ENCODE results near the gene RHEB.

RHEB gene

DNA sequence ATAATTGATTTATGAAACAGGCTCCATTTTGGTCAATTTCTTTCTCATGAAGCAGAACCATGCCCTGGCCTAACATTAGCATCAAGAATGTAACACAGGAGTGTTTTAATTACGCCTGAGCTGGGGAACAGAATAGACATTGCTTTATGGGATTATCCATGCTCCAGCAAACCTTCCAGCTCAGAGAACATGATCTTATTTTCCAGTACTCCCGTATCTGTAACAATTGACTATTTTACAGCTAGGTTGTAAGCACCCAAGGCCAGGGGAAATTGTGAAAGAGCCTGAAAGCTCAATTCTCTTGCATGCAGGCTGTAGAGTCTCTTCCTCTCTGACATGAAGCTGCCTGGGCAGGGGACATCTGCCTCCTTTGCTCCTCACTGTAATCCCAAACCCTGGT lies 49.0 kb downstream of the RHEB start:
- no peak for DNase-seq (ENCODE audit: low spot score)

DNA sequence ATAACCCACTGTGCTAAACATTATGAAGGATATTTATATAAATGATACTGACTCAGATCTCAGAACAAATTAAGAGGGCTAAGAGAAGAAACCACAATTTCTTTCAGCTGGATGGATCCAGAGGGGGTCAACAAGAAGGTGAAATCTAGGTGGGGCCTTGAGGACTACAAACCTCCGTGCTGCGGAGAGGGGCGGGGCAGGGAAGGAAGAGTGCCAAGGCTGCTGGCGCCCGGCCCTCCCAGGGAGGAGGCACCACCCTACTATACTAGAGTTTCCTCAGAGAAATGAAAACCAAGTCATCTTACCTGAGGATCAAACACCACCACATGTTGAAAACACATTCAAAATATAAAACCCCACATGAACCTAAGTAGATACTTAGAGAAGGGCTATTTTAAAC lies 50.4 kb downstream of the RHEB start:
- no peak for DNase-seq (ENCODE audit: low spot score)

DNA sequence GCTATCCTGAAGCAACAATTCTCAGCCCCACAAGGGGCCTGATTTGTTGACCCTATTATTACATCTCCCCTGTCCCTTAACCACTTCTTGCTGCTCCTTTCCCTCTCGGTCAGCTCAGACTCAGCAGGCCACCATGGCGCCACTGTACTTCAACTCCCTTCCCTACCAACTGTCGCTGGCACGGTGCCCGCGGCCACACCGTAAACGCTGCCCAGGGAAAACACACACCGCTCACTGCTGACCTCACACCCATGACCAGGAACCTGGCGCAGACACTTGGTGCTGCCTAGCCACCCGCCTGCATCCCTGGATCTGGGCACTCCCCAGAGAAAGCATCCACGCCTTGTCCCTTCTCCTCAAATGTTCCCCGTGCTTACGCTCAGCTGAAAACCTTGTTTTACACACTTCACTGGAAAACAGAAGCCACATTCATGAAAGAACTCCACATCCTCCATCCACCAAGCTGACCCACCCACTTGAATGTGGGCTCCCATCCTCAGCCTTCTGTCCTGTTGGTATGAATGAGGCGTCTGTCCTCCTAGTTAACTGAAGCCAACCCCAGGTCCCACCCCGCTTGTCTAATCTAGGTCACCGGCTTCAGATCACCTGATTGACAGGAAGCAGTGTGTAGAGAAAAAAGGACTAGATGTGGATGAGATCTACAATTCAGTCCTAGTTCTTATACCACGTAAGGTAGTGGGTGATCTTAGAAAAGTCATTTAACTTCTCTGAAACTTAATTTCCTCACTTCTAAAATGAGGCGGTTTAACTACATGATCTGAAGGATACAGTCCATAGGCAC lies 51.3 kb downstream of the RHEB start:
- no peak for DNase-seq (ENCODE audit: low spot score)

DNA sequence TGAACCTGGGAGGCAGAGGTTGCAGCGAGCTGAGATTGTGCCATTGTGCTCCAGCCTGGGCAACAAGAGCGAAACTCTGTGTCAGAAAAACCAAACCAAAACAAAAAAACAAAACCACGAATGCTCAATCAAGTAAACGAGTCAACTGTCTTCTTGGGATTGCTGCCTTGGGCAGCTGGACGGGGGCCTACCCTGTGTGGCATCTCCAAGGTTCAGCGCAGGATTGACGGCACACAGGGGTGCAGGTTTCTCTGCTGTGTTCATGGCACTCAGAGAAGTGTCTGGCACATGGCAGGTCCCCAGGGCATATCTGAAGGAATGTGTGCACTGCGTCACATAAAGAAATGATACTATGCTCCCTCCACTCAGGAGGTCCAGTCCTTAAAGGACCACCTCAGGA lies 54.5 kb downstream of the RHEB start:
- no peak for DNase-seq (ENCODE audit: low spot score)

DNA sequence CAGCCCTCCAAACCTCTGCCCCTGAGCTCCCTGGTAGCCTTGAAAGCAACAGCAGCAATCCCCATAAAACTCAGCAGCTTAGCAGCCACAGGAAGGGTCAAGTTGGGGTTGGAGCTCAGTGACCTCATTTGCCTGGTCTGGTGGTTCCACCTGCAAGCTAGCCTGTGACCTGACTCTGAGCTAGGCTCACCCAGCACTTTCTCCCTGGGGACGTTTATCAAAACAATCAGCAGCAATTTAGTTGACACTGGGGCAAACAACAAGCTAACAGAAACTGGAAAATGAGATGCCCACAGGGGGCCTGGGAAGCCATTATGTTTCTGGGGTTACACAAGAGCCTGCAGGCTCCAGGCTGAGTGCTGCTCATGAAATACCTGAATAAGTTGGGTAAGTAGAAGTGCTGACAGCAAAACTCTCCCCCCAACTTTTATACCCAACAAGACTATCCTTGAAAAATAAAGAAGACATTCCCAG lies 57.4 kb downstream of the RHEB start:
- no peak for DNase-seq (ENCODE audit: low spot score)

DNA sequence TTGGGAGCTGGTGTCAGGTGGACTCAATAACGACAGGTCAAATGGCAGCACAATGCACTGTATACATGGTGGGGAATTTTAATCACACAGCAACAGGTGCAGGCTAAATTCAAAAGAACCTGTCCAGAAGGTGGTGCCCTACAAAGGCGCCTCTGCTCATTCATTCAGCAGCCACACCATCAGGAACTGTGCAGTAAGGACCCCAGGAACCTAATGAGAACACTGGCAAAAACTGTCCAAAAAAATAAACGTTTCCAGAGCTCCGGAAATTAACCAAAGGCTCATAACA lies 57.8 kb downstream of the RHEB start:
- no peak for DNase-seq (ENCODE audit: low spot score)

DNA sequence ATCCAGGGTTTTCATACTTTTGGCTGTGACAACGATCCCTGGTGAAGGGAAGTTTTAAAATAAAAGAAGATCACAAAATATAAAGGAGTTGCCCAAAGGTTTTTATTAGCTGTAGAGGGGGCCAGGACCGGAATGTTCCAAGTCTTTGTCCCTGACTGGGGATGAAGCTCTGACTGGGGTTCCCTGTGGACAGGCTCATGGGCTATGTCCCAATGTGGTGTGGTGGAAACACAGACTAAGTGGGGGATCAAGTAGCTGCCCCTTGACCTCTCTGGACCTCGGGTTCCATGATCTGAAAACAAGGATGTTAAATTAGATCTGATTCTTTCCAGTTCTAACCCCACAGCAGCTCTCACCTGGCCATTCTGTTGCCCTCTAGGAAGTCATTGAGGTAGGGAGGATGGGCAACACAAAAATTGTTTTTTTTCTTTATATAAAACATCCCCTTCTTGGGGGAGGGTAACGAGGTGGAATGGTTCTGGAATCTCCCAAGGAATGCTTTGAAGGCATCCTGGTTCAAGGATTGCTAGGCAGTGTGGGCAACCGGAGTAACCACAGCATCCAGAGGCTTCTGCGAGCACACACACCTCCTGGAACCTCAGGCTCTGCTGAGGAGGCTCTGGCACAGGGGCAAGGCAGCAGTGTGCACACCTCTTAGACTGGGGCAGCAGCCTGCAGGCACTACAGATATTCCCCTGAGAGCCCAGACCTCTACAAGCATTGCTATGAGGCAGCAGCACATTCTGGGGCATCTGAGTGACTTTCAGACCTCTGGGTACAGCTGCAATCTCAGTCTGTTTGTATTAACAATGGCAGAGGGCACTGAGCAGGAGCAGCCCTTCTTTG lies 58.4 kb downstream of the RHEB start:
- no peak for DNase-seq (ENCODE audit: low spot score)

DNA sequence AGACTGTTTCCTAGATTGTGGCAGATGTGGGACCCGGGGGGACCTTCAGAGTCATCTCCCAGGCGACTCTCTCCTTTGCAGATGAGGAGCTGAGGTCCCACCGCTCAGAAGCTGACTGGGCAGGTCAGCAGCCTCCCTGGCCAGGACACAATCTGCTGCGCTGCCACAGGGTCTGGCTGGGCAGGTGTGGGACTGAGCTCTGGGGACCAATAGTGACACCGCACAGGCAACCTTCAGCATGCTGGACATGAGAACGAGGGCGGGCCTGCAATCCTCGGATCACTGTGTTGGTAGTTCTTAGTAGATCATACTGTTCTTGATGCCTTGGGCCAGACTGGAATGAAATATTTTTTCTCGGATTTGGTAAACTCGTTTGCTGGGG lies 59.2 kb downstream of the RHEB start:
- DNase-seq (ENCODE audit: low spot score) = no peak

DNA sequence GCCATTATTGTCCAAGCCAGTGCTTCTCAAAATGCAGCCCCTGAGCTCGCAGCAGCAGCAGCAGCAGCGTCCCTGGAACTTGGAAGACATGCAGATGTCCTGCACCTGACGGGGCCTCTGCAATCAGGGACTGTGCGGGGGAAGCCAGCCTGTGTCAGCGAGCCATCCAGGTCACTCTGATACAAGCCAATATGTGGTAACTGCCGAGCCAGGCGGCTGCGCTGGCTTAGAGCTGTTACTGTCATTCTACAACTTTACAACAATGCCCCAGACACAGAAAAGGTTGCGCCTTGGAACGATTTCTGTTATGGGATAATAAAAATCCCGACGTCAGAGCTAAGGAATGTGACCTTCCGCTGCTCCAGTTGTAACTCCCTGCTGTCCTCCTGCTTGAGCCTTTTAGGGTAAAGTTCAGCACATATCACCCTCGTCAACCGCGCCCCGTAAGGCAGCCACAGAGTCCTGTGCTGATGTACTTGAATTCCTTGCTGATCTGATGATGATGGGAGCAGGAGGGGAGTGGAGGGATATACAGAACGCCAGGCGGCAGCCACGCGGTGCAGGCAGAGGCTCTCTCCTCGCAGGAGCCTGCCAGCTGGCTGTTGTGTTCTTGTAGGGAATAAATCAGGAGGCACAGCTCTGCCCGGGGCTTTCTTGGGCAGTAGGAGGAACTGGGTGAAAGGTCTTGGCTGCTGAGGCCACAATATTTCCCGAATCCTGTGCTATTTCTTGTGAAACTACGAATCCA lies 59.8 kb downstream of the RHEB start:
- peak; percentile 58 for DNase-seq (ENCODE audit: low spot score)

DNA sequence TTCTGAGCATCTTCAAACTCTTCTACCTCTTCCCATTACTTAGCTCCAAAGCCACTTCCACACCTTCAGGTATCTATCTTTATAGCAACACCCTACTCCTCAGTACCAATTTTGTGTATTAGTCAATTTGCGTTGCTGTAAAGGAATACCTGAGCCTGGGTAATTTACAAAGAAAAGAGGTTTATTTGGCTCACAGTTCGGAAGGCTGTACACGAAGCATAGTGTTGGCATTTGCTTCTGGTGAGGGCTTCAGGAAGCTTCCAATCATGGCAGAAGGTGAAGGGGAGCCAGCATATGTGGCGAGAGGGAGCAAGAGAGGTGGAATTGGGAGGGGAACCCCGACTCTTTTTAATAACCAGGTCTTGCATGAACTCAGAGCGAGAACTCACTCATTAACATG lies 62.2 kb downstream of the RHEB start:
- no peak for DNase-seq (ENCODE audit: low spot score)

DNA sequence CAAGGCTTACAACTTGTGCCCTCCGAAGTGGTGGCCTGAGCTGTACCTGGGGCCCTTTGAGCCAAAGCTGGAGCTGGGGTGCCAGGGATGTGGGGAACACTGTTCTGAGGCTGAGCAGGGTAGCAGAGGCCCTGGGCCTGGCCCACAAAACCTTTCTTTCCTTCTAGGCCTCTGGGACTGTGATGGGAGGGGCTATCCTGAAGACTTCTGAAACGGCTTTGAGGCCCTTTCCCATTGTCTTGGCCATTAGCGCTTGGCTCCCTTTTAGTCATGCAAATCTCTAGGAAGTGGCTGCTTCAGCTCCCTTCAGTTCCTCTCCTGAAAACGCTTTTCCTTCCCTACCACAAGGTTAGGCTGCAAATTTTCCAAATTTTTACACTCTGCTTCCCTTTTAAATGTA lies 62.9 kb downstream of the RHEB start:
- DNase-seq (ENCODE audit: low spot score) = peak; percentile 62

DNA sequence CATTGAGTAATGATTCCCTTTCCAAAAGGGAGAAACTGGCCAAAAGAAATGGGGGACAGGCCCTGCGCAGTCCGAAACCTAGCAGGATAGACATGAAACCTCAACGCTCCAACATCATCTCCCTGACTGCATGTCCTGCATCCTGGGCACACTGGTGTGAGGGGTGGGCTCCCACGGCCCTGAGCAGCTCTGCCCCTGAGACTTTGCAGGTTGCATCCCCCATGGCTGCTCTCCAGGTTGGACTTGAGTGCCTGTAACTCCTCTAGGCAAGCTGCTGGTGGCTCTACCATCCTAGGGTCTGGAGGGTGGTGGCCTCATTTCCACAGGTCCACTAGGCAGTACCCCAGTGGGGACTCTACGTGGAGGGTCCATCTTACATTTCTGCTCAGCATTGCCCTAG lies 63.4 kb downstream of the RHEB start:
- DNase-seq (ENCODE audit: low spot score) = no peak

DNA sequence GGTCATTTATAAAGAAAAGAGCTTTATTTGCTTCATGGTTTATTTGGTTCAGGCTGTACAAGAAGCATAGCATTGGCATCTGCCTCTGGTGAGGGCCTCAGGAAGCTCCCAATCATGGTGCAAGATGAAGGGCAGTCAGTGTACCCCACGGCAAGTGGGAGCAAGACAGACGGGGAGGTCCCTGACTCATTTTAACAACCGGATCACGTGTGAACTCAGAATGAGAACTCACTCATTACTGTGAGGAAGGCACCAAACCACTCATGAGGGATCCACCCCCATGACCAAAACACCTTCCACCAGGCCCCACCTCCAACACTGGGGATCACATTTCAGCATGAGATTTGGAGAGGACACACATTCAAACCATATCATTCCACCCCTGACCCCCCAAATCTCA lies 64.0 kb downstream of the RHEB start:
- DNase-seq (ENCODE audit: low spot score) = no peak

DNA sequence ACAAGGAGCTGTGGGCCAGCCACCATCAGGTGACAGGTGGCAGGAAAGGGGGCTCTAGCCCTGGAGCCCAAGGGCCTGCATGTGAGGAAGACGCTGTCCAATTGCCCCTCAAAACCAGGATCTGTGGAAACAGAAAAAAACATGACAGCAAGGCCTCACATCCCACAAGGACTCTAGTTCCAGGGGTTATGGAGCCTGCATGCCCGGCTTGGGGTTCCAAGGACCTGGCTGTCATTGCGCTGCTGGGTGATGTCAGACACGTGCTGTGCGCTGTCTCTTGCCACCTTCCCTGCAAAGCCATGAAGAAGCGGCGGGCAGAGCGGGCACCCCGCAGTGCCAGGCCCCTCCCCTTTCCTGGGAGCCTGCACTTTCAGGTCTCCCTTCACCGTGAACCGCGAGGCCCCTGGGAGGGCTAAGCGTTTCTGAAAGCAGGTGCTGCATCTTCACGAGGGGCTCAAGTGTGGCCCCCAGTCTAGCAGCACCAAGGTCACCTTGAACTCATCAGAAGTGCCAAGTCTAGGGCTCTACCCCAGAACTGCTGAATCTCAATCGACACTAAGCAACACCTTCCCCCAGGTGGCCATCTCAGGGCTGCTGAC lies 64.7 kb downstream of the RHEB start:
- no peak for DNase-seq (ENCODE audit: low spot score)

DNA sequence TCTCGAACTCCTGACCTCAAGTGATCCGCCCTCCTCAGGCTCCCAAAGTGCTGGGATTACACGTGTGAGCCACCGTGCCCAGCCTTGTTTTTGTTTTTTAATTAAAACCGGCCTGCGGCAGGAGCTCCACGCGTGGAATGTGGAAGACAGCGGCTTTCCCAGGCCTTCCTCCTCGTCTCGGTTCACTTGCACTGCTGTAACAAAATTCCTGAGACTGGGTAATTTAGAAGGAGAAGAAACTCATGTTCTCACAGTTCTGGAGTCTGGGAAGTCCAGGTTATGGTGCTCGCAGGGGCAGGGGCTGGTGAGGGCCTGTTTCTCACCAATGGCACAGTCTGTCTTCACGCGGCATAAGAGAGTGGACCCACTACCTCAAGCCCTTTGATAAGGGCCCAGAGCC lies 65.4 kb downstream of the RHEB start:
- no peak for DNase-seq (ENCODE audit: low spot score)

DNA sequence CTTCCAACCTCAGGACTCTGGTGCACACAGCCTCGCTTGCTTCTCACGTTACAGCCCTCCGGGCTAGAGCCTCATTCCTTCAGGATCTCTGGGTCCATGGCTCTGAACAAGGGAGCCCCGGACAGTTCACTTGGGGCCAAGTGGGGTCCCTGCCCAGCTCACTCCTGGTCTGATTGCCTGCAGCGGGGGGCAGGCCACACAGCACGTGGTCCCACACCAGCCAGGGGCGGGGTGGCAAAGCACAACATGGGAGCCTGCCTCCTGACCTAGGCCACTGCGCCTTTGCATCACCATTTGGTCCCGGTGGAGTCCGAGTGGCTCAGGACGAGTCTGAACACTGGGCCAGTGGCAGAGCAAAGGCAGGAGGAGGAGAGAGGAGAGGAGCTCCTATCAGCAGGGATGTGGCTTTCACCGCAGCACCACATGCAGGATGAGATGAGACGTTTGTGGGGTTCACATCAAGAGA lies 66.3 kb downstream of the RHEB start:
- no peak for DNase-seq (ENCODE audit: low spot score)

DNA sequence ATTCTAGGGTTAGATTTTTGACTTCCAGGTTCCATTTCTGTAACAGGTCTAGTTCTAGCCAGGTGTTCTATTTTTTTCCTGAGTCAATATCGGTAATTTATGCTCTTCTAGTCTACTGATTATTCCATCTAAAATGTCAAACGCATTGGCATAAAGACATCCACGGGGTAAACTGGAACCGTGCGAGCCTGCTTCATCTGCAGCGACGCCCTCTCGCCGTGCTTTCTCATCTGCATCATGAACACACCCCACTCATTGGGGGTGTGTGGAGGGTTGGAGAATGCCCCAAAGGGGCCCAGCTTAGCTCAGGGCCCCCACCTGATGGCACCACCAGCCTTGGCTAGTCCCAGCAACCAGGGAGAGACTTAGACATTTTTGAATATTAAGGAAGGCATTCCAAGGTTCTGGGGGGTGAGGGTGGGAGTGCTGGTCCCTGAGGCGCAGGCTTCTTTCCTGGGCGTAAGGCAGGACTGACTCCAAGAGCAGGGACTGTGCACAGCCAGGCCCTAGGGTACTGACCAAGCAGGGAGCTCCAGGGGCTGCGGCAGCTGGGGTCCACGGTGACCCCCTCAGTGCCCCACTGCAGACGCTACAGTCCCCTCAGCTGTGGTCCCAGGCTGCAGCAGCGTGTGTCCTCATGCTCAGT lies 66.9 kb downstream of the RHEB start:
- DNase-seq (ENCODE audit: low spot score) = no peak

DNA sequence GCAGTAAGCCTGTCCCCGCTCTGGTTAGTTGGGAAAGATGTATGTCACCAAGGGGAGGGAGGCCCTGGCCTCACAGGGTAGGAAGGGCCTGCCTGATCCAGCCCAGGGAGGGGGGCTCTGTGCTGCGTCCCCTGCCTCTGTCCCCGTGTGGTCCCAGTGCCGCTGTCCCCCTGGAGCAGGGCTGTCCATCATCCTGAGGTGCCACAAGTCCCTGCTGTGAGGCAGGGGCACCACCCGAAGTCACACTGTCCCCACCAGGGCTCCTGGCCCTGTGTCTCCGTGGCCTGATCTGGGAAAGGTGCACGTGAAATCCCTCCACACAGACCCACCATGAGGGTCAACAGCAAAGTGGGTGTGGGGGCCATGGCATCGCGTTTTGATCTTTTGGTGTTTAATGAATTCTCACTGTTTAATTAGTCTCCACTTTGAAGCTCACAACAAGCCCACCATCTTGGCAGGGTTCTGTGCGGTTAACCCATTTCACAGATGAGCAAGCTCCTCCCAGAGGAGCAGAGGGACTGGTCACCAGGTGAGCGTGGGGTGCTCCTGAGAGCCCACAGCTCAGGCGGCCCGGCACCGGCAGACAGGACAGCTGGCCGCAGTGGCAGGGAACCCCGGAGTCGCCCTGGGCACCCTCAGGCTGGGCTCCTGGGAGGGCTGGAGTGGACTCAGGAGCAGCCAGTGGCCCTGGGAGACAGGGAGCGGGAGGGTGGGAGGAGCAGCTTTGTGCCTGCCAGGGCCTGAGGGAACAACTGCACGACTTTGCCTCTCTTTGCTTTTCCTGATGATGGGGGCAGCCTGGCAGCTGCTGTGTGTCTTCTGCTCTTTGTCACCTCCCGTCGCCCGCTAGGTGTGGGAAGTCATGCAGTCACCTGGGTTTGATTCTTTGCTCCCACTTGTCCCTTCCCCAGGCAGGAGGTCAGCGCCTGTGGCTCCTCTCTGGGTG lies 67.8 kb downstream of the RHEB start:
- DNase-seq (ENCODE audit: low spot score) = no peak

DNA sequence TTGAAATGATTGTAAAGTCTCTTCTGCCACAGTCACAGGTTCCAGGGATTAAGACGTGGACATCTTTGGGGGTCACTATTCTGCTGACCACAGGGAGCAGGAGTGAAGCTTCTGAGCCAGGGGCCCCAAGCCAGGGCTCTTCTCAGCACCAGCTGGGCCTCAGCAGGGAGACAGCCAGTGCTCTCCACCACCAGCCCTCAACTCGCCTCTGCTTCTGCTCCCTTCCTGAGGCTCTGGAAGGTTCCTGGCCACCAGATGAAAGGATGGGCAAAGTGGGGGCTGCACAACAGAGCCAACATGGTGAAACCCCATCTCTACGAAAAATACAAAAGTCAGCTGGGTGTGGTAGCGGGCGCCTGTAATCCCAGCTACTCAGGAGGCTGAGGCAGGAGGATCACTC lies 68.5 kb downstream of the RHEB start:
- no peak for DNase-seq (ENCODE audit: low spot score)

DNA sequence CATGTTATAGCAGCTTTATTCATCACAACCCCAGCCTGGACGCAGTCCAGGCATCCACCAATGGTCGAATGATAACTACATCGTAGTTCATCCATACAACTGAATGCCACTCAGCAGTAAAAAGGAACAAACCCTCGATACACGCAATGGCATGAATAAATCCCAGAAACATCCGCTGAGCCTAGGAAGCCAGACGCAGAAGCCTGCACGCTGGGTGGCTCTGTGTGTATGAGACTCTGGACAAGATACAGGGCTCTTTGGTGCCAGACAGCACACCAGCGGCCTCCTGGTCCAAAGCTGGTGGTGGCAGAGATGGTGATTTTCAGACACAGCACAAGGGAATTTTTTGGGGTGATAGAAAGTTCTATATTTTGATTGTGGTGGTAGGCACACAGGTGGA lies 69.7 kb downstream of the RHEB start:
- DNase-seq (ENCODE audit: low spot score) = no peak
